ENCODE results near the gene TSC2.

TSC2 gene

GRCh38 chr16:2063861-2064260 is 16.1 kb downstream of the TSC2 start:
- ChIA-PET CTCF (interaction anchor here (1.2 to 2.4 kb wide), 2 partner anchors 41 to 77 kb away, joined by 3 to 10 read pairs; no protein-coding TSS in a partner anchor), POLR2A (no interaction called here)
- no peak overlapping the region for H3K4me3 ChIP-seq (ENCODE audit: low read depth, low read length)
- DNase-seq (ENCODE audit: low read depth, low spot score), result no peak
- TF ChIP-seq, protein P1, sequence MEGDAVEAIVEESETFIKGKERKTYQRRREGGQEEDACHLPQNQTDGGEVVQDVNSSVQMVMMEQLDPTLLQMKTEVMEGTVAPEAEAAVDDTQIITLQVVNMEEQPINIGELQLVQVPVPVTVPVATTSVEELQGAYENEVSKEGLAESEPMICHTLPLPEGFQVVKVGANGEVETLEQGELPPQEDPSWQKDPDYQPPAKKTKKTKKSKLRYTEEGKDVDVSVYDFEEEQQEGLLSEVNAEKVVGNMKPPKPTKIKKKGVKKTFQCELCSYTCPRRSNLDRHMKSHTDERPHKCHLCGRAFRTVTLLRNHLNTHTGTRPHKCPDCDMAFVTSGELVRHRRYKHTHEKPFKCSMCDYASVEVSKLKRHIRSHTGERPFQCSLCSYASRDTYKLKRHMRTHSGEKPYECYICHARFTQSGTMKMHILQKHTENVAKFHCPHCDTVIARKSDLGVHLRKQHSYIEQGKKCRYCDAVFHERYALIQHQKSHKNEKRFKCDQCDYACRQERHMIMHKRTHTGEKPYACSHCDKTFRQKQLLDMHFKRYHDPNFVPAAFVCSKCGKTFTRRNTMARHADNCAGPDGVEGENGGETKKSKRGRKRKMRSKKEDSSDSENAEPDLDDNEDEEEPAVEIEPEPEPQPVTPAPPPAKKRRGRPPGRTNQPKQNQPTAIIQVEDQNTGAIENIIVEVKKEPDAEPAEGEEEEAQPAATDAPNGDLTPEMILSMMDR (IDR thresholded peaks at IDR 0.05; ENCODE audit: insufficient read depth, low read length, missing control alignments), result no peak

GRCh38 chr16:2064368-2064945 is 16.7 kb downstream of the TSC2 start:
- CTCF ChIA-PET, result interaction anchor here (1.4 to 2.4 kb wide), 2 partner anchors 9 to 76 kb away, joined by 3 to 10 read pairs; no protein-coding TSS in a partner anchor

DNA sequence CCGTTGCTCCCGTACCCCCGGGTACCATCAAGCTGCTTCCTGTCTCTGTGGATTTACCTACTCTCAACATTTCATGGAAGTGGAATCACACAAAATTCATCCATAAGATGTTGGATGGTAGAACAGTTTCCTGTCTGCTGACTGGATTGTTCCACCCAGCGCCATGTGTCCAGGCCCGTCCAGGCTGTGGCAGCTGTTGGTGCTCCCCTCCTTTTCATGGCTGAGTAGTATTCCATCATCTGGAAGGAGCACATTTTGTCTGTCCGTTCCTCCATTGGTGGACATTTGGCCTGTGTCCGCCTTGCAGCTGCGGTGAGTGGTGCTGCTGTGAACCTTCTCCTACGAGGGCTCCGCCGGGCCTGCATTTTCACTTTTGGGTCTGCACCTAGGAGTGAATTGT is 18.4 kb downstream of the TSC2 start:
- ChIA-PET CTCF (interaction anchor here (0.7 to 2.4 kb wide), 4 partner anchors 11 to 74 kb away, joined by 3 to 10 read pairs (median 4); no protein-coding TSS in a partner anchor), POLR2A (interaction anchor here (0.7 kb wide), 1 partner anchor 101 kb away, joined by 3 read pairs; the partner anchor contains the start of gene RPS2)
- TF ChIP-seq, protein P1 (IDR thresholded peaks at IDR 0.05; ENCODE audit: insufficient read depth, low read length, missing control alignments), result no peak
- no peak overlapping the region for H3K4me3 ChIP-seq (ENCODE audit: low read depth, low read length)
- DNase-seq (ENCODE audit: low read depth, low spot score), result no peak

More at GRCh38 chr16:2064368-2064945, 16.7 kb downstream of the TSC2 start:
- no peak overlapping the region for H3K4me3 ChIP-seq (ENCODE audit: low read depth, low read length)
- TF ChIP-seq, protein P1 (IDR thresholded peaks at IDR 0.05; ENCODE audit: insufficient read depth, low read length, missing control alignments), result no peak
- no peak for DNase-seq (ENCODE audit: low read depth, low spot score)
- POLR2A ChIA-PET, result no interaction called here

DNA sequence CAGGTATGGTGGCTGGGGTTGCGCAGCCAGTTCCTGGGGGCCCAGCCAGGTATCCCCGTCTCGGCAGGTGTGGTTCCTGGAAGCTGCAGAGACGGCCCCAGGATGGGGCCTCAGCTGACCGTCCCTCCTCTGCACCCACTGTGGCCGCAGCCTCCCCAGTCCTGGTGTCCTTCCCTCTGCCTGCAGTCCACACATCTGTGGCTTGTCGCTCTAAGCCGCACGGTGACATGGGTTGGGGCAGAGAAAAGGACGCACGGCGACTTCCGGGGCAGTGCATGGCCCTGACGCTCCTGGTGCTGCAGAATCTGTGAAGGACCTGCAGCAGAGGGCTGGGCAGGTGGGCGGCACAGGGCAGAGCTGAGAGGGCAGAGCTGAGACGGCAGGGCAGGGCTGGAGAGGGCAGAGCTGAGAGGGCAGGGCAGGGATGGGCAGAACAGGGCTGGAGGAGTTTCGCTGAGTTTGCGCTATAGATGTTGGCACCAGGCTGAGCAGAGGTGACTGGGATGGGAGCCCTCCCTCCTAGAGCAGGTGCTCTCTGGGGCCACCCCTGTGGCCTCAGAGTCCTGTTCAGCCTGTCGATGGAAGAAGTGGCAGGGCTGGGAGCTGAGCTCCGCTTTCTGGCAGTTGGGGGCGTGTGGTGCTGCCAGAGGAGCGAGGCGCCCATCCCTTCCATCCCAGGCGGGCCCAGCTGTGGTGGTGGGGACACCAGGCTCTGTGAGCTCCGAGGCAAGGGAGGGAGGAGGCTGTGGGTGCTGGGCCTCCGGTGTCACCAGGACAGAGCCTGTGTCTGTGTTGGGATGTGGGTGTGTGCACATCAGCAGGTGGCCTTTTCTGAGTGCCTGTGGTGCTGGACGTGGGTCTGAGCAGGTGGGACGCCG is 23.0 kb downstream of the TSC2 start:
- no peak overlapping the region for H3K4me3 ChIP-seq (ENCODE audit: low read depth, low read length)
- DNase-seq (ENCODE audit: low read depth, low spot score), result no peak
- TF ChIP-seq, protein P1 (IDR thresholded peaks at IDR 0.05; ENCODE audit: insufficient read depth, low read length, missing control alignments), result no peak
- CTCF ChIA-PET, result interaction anchor here (1.2 kb wide), 1 partner anchor 48 kb away, joined by 3 read pairs; no protein-coding TSS in a partner anchor
- POLR2A ChIA-PET, result interaction anchor here (1.1 kb wide), 1 partner anchor 23 kb away, joined by 5 read pairs; the partner anchor contains the start of genes NTHL1 and TSC2

- ChIA-PET CTCF (interaction anchor here (0.8 to 0.9 kb wide), 2 partner anchors 49 to 69 kb away, joined by 3 to 6 read pairs; no protein-coding TSS in a partner anchor), POLR2A (interaction anchor here (1.7 to 2.3 kb wide), 2 partner anchors 14 to 24 kb away, joined by 4 to 7 read pairs; partner anchors contain the start of genes NTHL1 and TSC2)
- DNase-seq (ENCODE audit: low read depth, low spot score), result no peak
- TF ChIP-seq, protein P1 (IDR thresholded peaks at IDR 0.05; ENCODE audit: insufficient read depth, low read length, missing control alignments), result no peak
- H3K4me3 ChIP-seq (ENCODE audit: low read depth, low read length), result no peak overlapping the region
Observed at GRCh38 chr16:2071454-2072202, 23.8 kb downstream of the TSC2 start.
